Lower lobe of right lung (tissue), 2 donors: ENCODE data around the gene CPNE5. TPM values are rescaled to one million over a fixed set of nuclear protein-coding genes. Genes with fewer than 3 reads are reported as not detected.

Experiments
- ATAC-seq, 2 donors: fragments of 200-7000 bp; cut with Tn5 transposase; one replicate each; pipeline ENCODE4 v1.9.1; 2020 to 2022; ENCODE audit warnings: mild to moderate bottlenecking in 2 of 2, moderate library complexity in 2 of 2
- DNase-seq: peaks from one replicate; pipeline ENCODE4 v3.0.0-alpha.2; 2020
- H3K27ac ChIP-seq: fragments of 200-600 bp; one replicate; pipeline ENCODE4 v1.8.0; 2022
- H3K27me3 ChIP-seq: fragments of 200-600 bp; one replicate; pipeline ENCODE4 v1.8.0; 2022; ENCODE audit warnings: low read depth
- H3K36me3 ChIP-seq: fragments of 200-600 bp; one replicate; pipeline ENCODE4 v1.8.0; 2022; ENCODE audit warnings: mild to moderate bottlenecking
- H3K4me1 ChIP-seq: fragments of 200-600 bp; one replicate; pipeline ENCODE4 v1.8.0; 2022
- H3K4me3 ChIP-seq: fragments of 200-600 bp; one replicate; pipeline ENCODE4 v1.8.0; 2022; ENCODE audit warnings: mild to moderate bottlenecking
- H3K9me3 ChIP-seq: fragments of 200-600 bp; one replicate; pipeline ENCODE4 v1.8.0; 2022
- intact Hi-C: fragments of 100-400 bp; cut with DNase I; formaldehyde crosslinking; loops from one replicate; pipeline ENCODE4 v1.11.0; 2022
- total RNA-seq: library from RNA; stranded (reverse); fragmentation: NEBNext Ultra II Directional; extraction: Animal tissue kit (Norgen Biotek cat#: 25700); gene quantifications from one replicate; pipeline ENCODE4 v1.2.1, GENCODE V29; 2021
- TF ChIP-seq, protein P1 (sequence below): fragments of 200-600 bp; IDR thresholded peaks from one replicate; pipeline ENCODE4 v1.8.0; 2022; ENCODE audit warnings: antibody characterized with exemption, mild to moderate bottlenecking
- donor health status: DM: no; HTN: yes; CAD: no; lungs with severe emphysema.

CPNE5 gene
- total RNA-seq, 1 donor from 2014 or later = 2.4 TPM

DNA sequence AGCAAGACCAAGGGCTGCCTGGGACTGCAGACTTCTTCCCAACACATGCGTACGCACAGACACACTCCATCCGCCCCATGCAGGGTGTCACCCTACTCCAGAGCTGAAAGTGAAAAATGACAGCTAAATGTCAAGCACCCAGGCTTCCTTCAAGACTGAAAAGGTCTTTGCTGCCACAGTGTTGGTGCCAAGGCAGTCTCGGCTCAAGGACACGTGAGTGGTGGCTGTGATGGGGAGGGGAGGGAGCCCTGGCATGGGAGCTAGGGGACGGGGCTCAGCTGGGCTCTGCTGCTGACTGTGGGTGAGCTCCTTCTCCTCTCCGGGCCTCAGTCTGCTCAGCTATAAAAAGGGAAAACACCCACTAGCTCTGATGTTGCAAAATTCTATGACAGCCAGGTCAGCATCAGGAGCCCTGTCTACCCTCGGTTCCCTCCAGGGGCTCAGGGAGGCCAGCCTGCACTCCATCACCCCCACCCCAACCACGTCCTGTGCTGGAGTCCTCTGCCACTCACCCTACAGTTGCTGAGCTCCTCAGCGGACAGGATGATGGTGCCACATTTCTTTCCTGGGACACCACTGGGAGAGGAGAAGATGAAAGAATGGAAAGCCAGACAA, 47.6 kb downstream of the CPNE5 start:
- ATAC-seq (no peak), DNase-seq (no peak)
- Histone ChIP-seq H3K27ac (no peak overlapping the region), H3K27me3 (no peaks in the 10 kb centered on the region), H3K4me1 (no peaks in the 10 kb centered on the region), H3K9me3 (no peaks in the 10 kb centered on the region), H3K36me3 (no peaks in the 10 kb centered on the region), H3K4me3 (no peak overlapping the region)
- TF ChIP-seq, protein P1, sequence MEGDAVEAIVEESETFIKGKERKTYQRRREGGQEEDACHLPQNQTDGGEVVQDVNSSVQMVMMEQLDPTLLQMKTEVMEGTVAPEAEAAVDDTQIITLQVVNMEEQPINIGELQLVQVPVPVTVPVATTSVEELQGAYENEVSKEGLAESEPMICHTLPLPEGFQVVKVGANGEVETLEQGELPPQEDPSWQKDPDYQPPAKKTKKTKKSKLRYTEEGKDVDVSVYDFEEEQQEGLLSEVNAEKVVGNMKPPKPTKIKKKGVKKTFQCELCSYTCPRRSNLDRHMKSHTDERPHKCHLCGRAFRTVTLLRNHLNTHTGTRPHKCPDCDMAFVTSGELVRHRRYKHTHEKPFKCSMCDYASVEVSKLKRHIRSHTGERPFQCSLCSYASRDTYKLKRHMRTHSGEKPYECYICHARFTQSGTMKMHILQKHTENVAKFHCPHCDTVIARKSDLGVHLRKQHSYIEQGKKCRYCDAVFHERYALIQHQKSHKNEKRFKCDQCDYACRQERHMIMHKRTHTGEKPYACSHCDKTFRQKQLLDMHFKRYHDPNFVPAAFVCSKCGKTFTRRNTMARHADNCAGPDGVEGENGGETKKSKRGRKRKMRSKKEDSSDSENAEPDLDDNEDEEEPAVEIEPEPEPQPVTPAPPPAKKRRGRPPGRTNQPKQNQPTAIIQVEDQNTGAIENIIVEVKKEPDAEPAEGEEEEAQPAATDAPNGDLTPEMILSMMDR = no peak
- intact Hi-C loops = no loop called here

DNA sequence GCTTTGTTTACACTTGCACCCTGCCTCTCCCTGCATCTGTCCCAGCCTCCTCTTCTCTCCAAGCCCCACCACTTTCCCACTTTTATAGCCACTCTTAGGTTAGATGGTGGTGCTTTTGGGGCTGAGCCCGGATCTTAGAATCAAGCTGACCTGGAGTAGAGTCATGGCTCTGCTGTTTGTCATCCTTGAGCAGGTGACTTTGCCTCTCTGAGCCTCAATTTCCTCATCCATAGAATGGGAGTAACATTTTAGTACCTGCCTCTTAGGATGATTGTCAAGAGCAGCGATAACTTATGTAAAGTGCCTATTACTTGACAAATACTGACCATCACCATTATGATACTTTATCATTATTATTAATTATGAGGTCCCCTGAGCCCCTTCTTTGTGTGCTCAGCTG, 48.2 kb downstream of the CPNE5 start:
- TF ChIP-seq, protein P1 = no peak
- no peaks in the 10 kb centered on the region for H3K4me1 ChIP-seq
- intact Hi-C loops = no loop called here

DNA sequence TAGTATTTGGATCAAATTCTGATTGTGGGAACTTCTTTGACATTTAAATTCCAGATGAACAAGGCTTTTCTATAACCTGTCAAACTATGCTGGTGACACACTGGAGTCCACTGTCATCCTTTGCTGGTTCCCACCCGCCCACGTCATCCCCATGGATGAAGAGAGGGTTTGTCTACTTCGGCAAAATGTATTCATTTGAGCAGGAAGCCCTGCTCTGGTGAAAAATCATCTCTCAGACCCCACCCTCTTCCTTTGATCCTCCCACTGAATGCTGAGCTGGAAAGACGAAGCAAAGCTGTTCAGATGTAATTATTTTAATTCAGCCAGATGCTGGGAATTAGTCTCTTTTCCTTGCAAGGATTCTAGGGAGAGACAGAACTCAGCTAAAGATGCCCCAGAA, 50.5 kb downstream of the CPNE5 start:
- H3K27ac ChIP-seq = no peak overlapping the region
- TF ChIP-seq, protein P1 = no peak
- H3K4me1 ChIP-seq = no peaks in the 10 kb centered on the region
- intact Hi-C loops = no loop called here
- H3K4me3 ChIP-seq = no peak overlapping the region
- no peaks in the 10 kb centered on the region for H3K9me3 ChIP-seq
- no peak for DNase-seq
- no peak for ATAC-seq
- no peaks in the 10 kb centered on the region for H3K36me3 ChIP-seq
- no peaks in the 10 kb centered on the region for H3K27me3 ChIP-seq

More for the DNA sequence above, 48.2 kb downstream of the CPNE5 start:
- Histone ChIP-seq H3K4me3 (no peak overlapping the region), H3K27ac (no peak overlapping the region), H3K9me3 (no peaks in the 10 kb centered on the region), H3K27me3 (no peaks in the 10 kb centered on the region), H3K36me3 (no peaks in the 10 kb centered on the region)
- DNase-seq (no peak), ATAC-seq (no peak)

DNA sequence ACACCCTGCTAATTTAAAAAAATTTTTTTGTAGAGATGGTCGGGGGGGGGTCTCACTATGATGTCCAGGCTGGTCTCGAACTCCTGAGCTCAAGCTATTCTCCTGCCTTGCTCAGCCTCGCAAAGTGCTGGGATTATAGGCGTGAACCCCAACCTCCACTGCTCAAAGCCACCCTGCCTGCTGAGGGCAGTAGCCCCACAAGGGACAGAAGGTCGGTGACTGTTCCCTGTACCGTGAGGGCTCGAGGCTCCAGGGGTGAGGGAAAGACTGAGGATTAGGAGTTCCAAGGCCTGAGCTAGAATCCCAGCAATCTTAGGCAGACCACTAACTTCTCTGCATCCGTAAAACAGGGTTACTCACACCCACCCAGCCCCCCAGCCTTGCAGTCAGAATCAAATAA, 51.1 kb downstream of the CPNE5 start:
- Histone ChIP-seq H3K4me3 (no peak overlapping the region), H3K36me3 (no peaks in the 10 kb centered on the region), H3K9me3 (no peaks in the 10 kb centered on the region), H3K4me1 (no peaks in the 10 kb centered on the region), H3K27me3 (no peaks in the 10 kb centered on the region), H3K27ac (no peak overlapping the region)
- intact Hi-C loops = no loop called here
- TF ChIP-seq, protein P1 = no peak
- no peak for DNase-seq
- ATAC-seq = no peak

DNA sequence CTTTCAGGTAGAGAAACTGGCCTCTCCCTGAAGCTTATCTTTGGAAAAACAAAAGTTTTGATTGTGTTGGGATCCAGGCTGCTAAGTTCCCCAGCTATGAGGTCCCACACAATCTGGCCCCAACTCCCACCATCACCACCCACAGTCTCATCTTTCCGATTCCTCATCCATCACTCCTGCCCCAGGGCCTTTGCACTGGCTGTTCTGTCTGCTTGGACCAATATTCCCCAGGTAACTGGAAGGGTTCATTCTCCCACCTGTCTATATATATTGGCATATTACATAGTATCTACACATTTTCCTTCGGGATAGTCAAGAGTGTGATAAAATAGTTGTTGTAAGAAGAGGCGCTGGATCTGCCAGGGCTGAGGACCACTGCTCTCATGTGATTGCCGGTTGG, 52.0 kb downstream of the CPNE5 start:
- H3K4me3 ChIP-seq = no peak overlapping the region
- DNase-seq (no peak), ATAC-seq (no peak)
- no peaks in the 10 kb centered on the region for H3K9me3 ChIP-seq
- TF ChIP-seq, protein P1 = no peak
- no peak overlapping the region for H3K27ac ChIP-seq
- intact Hi-C loops = no loop called here
- no peaks in the 10 kb centered on the region for H3K36me3 ChIP-seq
- no peaks in the 10 kb centered on the region for H3K27me3 ChIP-seq
- no peaks in the 10 kb centered on the region for H3K4me1 ChIP-seq
